Gastroesophageal sphincter (tissue), 4 donors: ENCODE results near the gene SASH1. TPM values are rescaled to one million over a fixed set of nuclear protein-coding genes. Genes with fewer than 3 reads are reported as not detected.

Source experiments
- ATAC-seq: fragments of 150-250 bp; one replicate; pipeline ENCODE4 v1.9.1; 2016; ENCODE audit warnings: mild to moderate bottlenecking, moderate library complexity
- H3K27ac ChIP-seq, 4 donors: fragments of 200-600 bp; sonication (generic) in 3 of 4; 1 replicate in 3 of 4; 2 replicates in 1 of 4; pipeline ENCODE4 v1.5.1; 2016 to 2019
- H3K27me3 ChIP-seq: fragments of 200-600 bp; sonication (generic); one replicate; pipeline ENCODE4 v1.5.1; 2019
- H3K36me3 ChIP-seq, 2 donors: fragments of 200-600 bp; sonication (generic); one replicate each; pipeline ENCODE4 v1.5.1; 2019; ENCODE audit warnings: control low read depth in 1 of 2
- H3K4me1 ChIP-seq, 3 donors: fragments of 200-600 bp; sonication (generic); 1 replicate in 2 of 3; 2 replicates in 1 of 3; pipeline ENCODE4 v1.5.1; 2016 to 2019; ENCODE audit warnings: control low read depth in 2 of 3
- H3K4me3 ChIP-seq, 2 donors: fragments of 200-600 bp; sonication (generic); one replicate each; pipeline ENCODE4 v1.5.1; 2019; ENCODE audit warnings: mild to moderate bottlenecking in 1 of 2, moderate library complexity in 1 of 2
- H3K9me3 ChIP-seq, 3 donors: fragments of 200-600 bp; sonication (generic); one replicate each; pipeline ENCODE4 v1.5.1; 2017 to 2019; ENCODE audit warnings: control low read depth in 2 of 3
- CTCF ChIP-seq, 4 experiments: fragments of 200-600 bp in 2 of 4; fragments of 450-650 bp in 2 of 4; sonication (generic) in 1 of 4; IDR thresholded peaks; one replicate each; pipeline ENCODE4 v1.5.1; 2017 to 2019; ENCODE audit warnings: antibody characterized with exemption in 4 of 4, mild to moderate bottlenecking in 2 of 4, moderate library complexity in 2 of 4
- EP300 ChIP-seq: sonication (generic); formaldehyde crosslinking; IDR thresholded peaks from one replicate; pipeline ENCODE4 v1.6.1; 2017; ENCODE audit warnings: antibody characterized with exemption, mild to moderate bottlenecking
- POLR2A ChIP-seq, 2 donors: fragments of 450-650 bp; IDR thresholded peaks; one replicate each; pipeline ENCODE4 v1.6.1; 2017; ENCODE audit warnings: antibody characterized with exemption in 2 of 2, mild to moderate bottlenecking in 2 of 2, moderate library complexity in 1 of 2
- POLR2AphosphoS5 ChIP-seq: sonication (generic); formaldehyde crosslinking; IDR thresholded peaks from one replicate; pipeline ENCODE4 v1.6.1; 2017; ENCODE audit warnings: antibody characterized with exemption
- WGBS, 2 donors: methylation state at CpG; one replicate each; pipeline ENCODE4 v1.1.5; 2018; ENCODE audit warnings: low coverage in 1 of 2; 5-methylcytosine and 5-hydroxymethylcytosine counted together
- total RNA-seq, 4 donors: library from RNA; depleted of rRNA; stranded (reverse); fragments of >200 nt; gene quantifications; one replicate each; pipeline ENCODE4 v1.1.0, GENCODE V29; 2016

The SASH1 gene
- total RNA-seq, 4 donors from 2014 or later = 48.9 to 78.9 (median 64.6) TPM

GRCh38 chr6:148296771-148297170 is 45.9 kb upstream of the SASH1 start:
- WGBS, 2 donors = 57 to 80% methylated on average over 1 of the region's 1 CpG
- peaks cover 0 to 17% (median 5%) of the 10 kb centered on the region in 3 donors for H3K4me1 ChIP-seq
- no peak for ATAC-seq
- no peaks in the 10 kb centered on the region for H3K27me3 ChIP-seq
- TF ChIP-seq CTCF (IDR thresholded peaks at IDR 0.05) (no peak), EP300 (no peak), POLR2AphosphoS5 (no peak), POLR2A (IDR thresholded peaks at IDR 0.05) (no peak)
- no peaks in the 10 kb centered on the region for H3K9me3 ChIP-seq
- no peak overlapping the region for H3K27ac ChIP-seq
- no peak overlapping the region for H3K4me3 ChIP-seq
- no peaks in the 10 kb centered on the region for H3K36me3 ChIP-seq

- Histone ChIP-seq H3K36me3 (no peaks in the 10 kb centered on the region), H3K4me3 (no peak overlapping the region), H3K9me3 (no peaks in the 10 kb centered on the region), H3K27me3 (no peaks in the 10 kb centered on the region), H3K4me1 (peaks cover 0 to 5% (median 2%) of the 10 kb centered on the region in 3 donors), H3K27ac (no peak overlapping the region)
- ATAC-seq = no peak
- TF ChIP-seq POLR2AphosphoS5 (no peak), EP300 (no peak), CTCF (IDR thresholded peaks at IDR 0.05) (no peak), POLR2A (IDR thresholded peaks at IDR 0.05) (no peak)
Measured at GRCh38 chr6:148298683-148299082, 44.0 kb upstream of the SASH1 start.

GRCh38 chr6:148303616-148304015 is 39.0 kb upstream of the SASH1 start:
- Histone ChIP-seq H3K27me3 (no peaks in the 10 kb centered on the region), H3K4me3 (no peak overlapping the region), H3K9me3 (no peaks in the 10 kb centered on the region), H3K27ac (no peak overlapping the region), H3K4me1 (no peaks in the 10 kb centered on the region), H3K36me3 (no peaks in the 10 kb centered on the region)
- ATAC-seq = no peak
- TF ChIP-seq POLR2AphosphoS5 (no peak), POLR2A (IDR thresholded peaks at IDR 0.05) (no peak), CTCF (IDR thresholded peaks at IDR 0.05) (no peak), EP300 (no peak)
- 89 to 100% methylated on average over 1 to 2 of the region's 5 CpGs for WGBS, 2 donors

GRCh38 chr6:148304976-148305375 is 37.7 kb upstream of the SASH1 start:
- TF ChIP-seq EP300 = no peak
- no peak for ATAC-seq
- no peak overlapping the region for H3K4me3 ChIP-seq
- H3K27me3 ChIP-seq = no peaks in the 10 kb centered on the region
- H3K27ac ChIP-seq = no peak overlapping the region
- no peaks in the 10 kb centered on the region for H3K4me1 ChIP-seq
- no peaks in the 10 kb centered on the region for H3K36me3 ChIP-seq
- H3K9me3 ChIP-seq = no peaks in the 10 kb centered on the region
- 70 to 76% methylated on average over 4 to 5 of the region's 7 CpGs for WGBS, 2 donors

GRCh38 chr6:148306286-148306685 is 36.4 kb upstream of the SASH1 start:
- no peaks in the 10 kb centered on the region for H3K9me3 ChIP-seq
- H3K36me3 ChIP-seq = no peaks in the 10 kb centered on the region
- TF ChIP-seq CTCF (IDR thresholded peaks at IDR 0.05) = no peak
- TF ChIP-seq EP300 = no peak
- no peak for TF ChIP-seq POLR2AphosphoS5
- TF ChIP-seq POLR2A (IDR thresholded peaks at IDR 0.05) = no peak
- no peak overlapping the region for H3K4me3 ChIP-seq
- ATAC-seq = no peak
- no peaks in the 10 kb centered on the region for H3K4me1 ChIP-seq
- H3K27ac ChIP-seq = no peak overlapping the region
- H3K27me3 ChIP-seq = no peaks in the 10 kb centered on the region
- 100% methylated on average over 1 of the region's 2 CpGs for WGBS, 2 donors
